Endothelial cell of umbilical vein (primary cell): ENCODE data around the gene IGSF3. TPM values are rescaled to one million over a fixed set of nuclear protein-coding genes. Genes with fewer than 3 reads are reported as not detected.

Experiments
- BruUV-seq: library from RNA; stranded (reverse); fragments of 400-500 nt; replicated peaks from 2 replicates; lab custom pipeline; 2021; lab: Mats Ljungman, UMichigan
- CTCF ChIA-PET: fragments of 300-600, 350-600 bp; sonication (Branson Sonifier 250); formaldehyde crosslinking; loops from one replicate; lab custom pipeline; 2021; ENCODE audit warnings: antibody characterized with exemption, inconsistent platforms; lab: Charles Lee
- POLR2A ChIA-PET: fragments of 300-600, 350-600 bp; sonication (Branson Sonifier 250); formaldehyde crosslinking; loops from one replicate; lab custom pipeline; 2021; ENCODE audit warnings: antibody characterized with exemption, inconsistent platforms; lab: Charles Lee
- DNase-seq: peaks from one replicate; pipeline ENCODE4 v3.0.0-alpha.2; 2011; ENCODE audit warnings: low read depth, low spot score
- FAIRE-seq: peaks from 2 replicates; lab custom pipeline; 2011; peaks lifted over from hg19 to GRCh38; lab: Jason Lieb, UNC
- H2AFZ ChIP-seq: 2 replicates; pipeline ENCODE4 v1.6.0; 2012; ENCODE audit warnings: low read depth, low read length, control low read depth, inconsistent platforms
- H3K27ac ChIP-seq: 2 replicates; pipeline ENCODE4 v1.5.1; 2011; ENCODE audit warnings: low read depth, mild to moderate bottlenecking, control low read depth, low read length, moderate library complexity; ENCODE audit not compliant: insufficient read depth
- H3K27me3 ChIP-seq, 2 experiments: 2 replicates each; pipeline versions ENCODE4 v1.6.0 to v1.6.1; 2011; ENCODE audit warnings: low read length in 2 of 2, mixed read lengths in 1 of 2; ENCODE audit not compliant: control insufficient read depth in 2 of 2, insufficient read depth in 2 of 2
- H3K36me3 ChIP-seq, 2 experiments: 2 replicates in 1 of 2; 3 replicates in 1 of 2; pipeline ENCODE4 v1.5.1; 2011; ENCODE audit warnings: low read length in 2 of 2, mild to moderate bottlenecking in 1 of 2, moderate library complexity in 1 of 2; ENCODE audit not compliant: control insufficient read depth in 2 of 2, insufficient read depth in 2 of 2; ENCODE audit errors: extremely low read depth in 1 of 2
- H3K4me1 ChIP-seq: 3 replicates; pipeline ENCODE4 v1.5.1; 2011; ENCODE audit warnings: mild to moderate bottlenecking, low read length; ENCODE audit not compliant: control insufficient read depth, insufficient read depth; ENCODE audit errors: extremely low read depth
- H3K4me2 ChIP-seq: 2 replicates; pipeline ENCODE4 v1.6.1; 2011; ENCODE audit warnings: low read length, control low read depth, mixed read lengths; ENCODE audit not compliant: insufficient read depth
- H3K4me3 ChIP-seq, 3 experiments: fragments of 200-600 bp in 1 of 3; sonication (generic), shearing (Covaris generic) in 1 of 3; replicated peaks in 1 of 3; 2 replicates each; pipeline ENCODE4 v1.5.1; 2011 to 2016; ENCODE audit warnings: control low read depth in 3 of 3, low read length in 3 of 3, mild to moderate bottlenecking in 2 of 3, inconsistent platforms in 1 of 3, low read depth in 1 of 3, moderate library complexity in 1 of 3; ENCODE audit not compliant: insufficient read depth in 1 of 3
- H3K79me2 ChIP-seq: 2 replicates; pipeline ENCODE4 v1.6.0; 2012; ENCODE audit warnings: low read length, inconsistent platforms; ENCODE audit not compliant: control insufficient read depth, insufficient read depth
- H3K9ac ChIP-seq: replicated peaks from 2 replicates; pipeline ENCODE3; 2011; ENCODE audit warnings: low read length, control low read depth; ENCODE audit not compliant: insufficient read depth; ENCODE audit errors: extremely low read depth
- H3K9me1 ChIP-seq: replicated peaks from 3 replicates; pipeline ENCODE4 v1.6.0; 2011; ENCODE audit warnings: mild to moderate bottlenecking, low read length; ENCODE audit not compliant: control insufficient read depth, insufficient read depth; ENCODE audit errors: extremely low read depth
- H3K9me3 ChIP-seq: replicated peaks from 2 replicates; pipeline ENCODE4 v1.5.1; 2012; ENCODE audit warnings: low read length, inconsistent platforms; ENCODE audit not compliant: control insufficient read depth, insufficient read depth
- H4K20me1 ChIP-seq: replicated peaks from 2 replicates; pipeline ENCODE3; 2011; ENCODE audit warnings: mild to moderate bottlenecking, low read length; ENCODE audit not compliant: control insufficient read depth, insufficient read depth; ENCODE audit errors: extremely low read depth
- CTCF ChIP-seq, 2 donors: IDR thresholded peaks; 1 replicate in 1 of 2; 2 replicates in 1 of 2; pipeline ENCODE4 v1.5.1; 2011; ENCODE audit warnings: low read length in 2 of 2, mild to moderate bottlenecking in 2 of 2, moderate library complexity in 2 of 2, control low read depth in 1 of 2, inconsistent platforms in 1 of 2, low read depth in 1 of 2; ENCODE audit not compliant: insufficient read depth in 1 of 2; ENCODE audit errors: extremely low read depth in 1 of 2
- EZH2 ChIP-seq: IDR thresholded peaks from 2 replicates; pipeline ENCODE4 v1.6.1; 2012; ENCODE audit warnings: borderline replicate concordance, low read depth, mild to moderate bottlenecking, moderate library complexity, low read length, inconsistent platforms; ENCODE audit not compliant: severe bottlenecking
- FOS ChIP-seq: IDR thresholded peaks from 2 replicates; pipeline ENCODE4 v1.6.1; 2011; ENCODE audit warnings: mild to moderate bottlenecking, low read length, moderate library complexity, borderline replicate concordance; ENCODE audit not compliant: insufficient read depth
- GATA2 ChIP-seq: IDR thresholded peaks from 2 replicates; pipeline ENCODE4 v1.7.0; 2011; ENCODE audit warnings: low read depth, mild to moderate bottlenecking, moderate library complexity, mixed read lengths, low read length; ENCODE audit not compliant: insufficient read length, insufficient read depth
- JUN ChIP-seq: IDR thresholded peaks from 2 replicates; pipeline ENCODE4 v1.6.1; 2011; ENCODE audit warnings: borderline replicate concordance, low read depth; ENCODE audit not compliant: insufficient read length, insufficient read depth
- MAX ChIP-seq: IDR thresholded peaks from 2 replicates; pipeline ENCODE4 v1.6.1; 2011; ENCODE audit not compliant: insufficient read depth, insufficient read length
- MYC ChIP-seq: IDR thresholded peaks from one replicate; pipeline ENCODE4 v1.6.1; 2011; ENCODE audit warnings: mild to moderate bottlenecking, low read depth, low read length
- POLR2A ChIP-seq: IDR thresholded peaks from 2 replicates; pipeline ENCODE4 v1.6.1; 2012; ENCODE audit warnings: low read depth, mild to moderate bottlenecking, control low read depth, low read length
- POLR2AphosphoS5 ChIP-seq: IDR thresholded peaks from 2 replicates; pipeline ENCODE4 v1.6.1; 2012; ENCODE audit warnings: low read depth, mild to moderate bottlenecking, control low read depth, low read length, moderate library complexity; ENCODE audit not compliant: insufficient read depth
- dilution Hi-C: fragments of 300-500 bp; cut with MboI; formaldehyde crosslinking; loops from one replicate; pipeline ENCODE4 v1.15.0; 2019; ENCODE audit warnings: low sequenced_read_pairs; ENCODE audit not compliant: extremely low pct_ligation_motif_present
- intact Hi-C: fragments of 100-400 bp; cut with micrococcal nuclease; formaldehyde crosslinking; loops from one replicate; pipeline ENCODE4 v1.10.0; 2022
- polyA plus RNA-seq, 4 experiments: library from polyadenylated mRNA; depleted of rRNA in 3 of 4; stranded (reverse) in 3 of 4; unstranded in 1 of 4; fragments of >200 nt; gene quantifications; 2 replicates each; pipeline versions ENCODE4 v1.2.1 to v1.2.3, GENCODE V29; 2011 to 2012; ENCODE audit warnings: missing spikeins in 1 of 4
- total RNA-seq: library from RNA; stranded (reverse); gene quantifications from 2 replicates; pipeline ENCODE4 v1.2.3, GENCODE V29; 2021

Gene IGSF3
- total and polyA plus RNA-seq, 2 donors (not counting 3 experiments of a cell fraction or from before 2014, with no cell fraction given), result 0.63 to 2.2 TPM

GRCh38 chr1:116533429-116533820 is 134.1 kb downstream of the IGSF3 start:
- no peak for DNase-seq
- H3K4me1 ChIP-seq, result no peaks in the 10 kb centered on the region
- ChIA-PET CTCF (no interaction called here), POLR2A (no interaction called here)
- H3K27me3 ChIP-seq, result no peaks in the 10 kb centered on the region
- intact Hi-C loops, result no loop called here
- no peak overlapping the region for H3K9ac ChIP-seq
- no peaks in the 10 kb centered on the region for H4K20me1 ChIP-seq
- H3K36me3 ChIP-seq, result no peaks in the 10 kb centered on the region
- BruUV-seq, result no TSS peak
- H2AFZ ChIP-seq, result no peak overlapping the region
- H3K4me2 ChIP-seq, result no peak overlapping the region
- no peaks in the 10 kb centered on the region for H3K9me1 ChIP-seq
- no peak overlapping the region for H3K4me3 ChIP-seq
- dilution Hi-C loops, result no loop called here
- H3K79me2 ChIP-seq, result no peaks in the 10 kb centered on the region
- H3K9me3 ChIP-seq, result no peaks in the 10 kb centered on the region
- TF ChIP-seq POLR2AphosphoS5, result no peak
- no peak for TF ChIP-seq EZH2
- no peak for TF ChIP-seq GATA2
- TF ChIP-seq MAX, result no peak
- no peak for TF ChIP-seq POLR2A
- no peak for TF ChIP-seq CTCF (IDR thresholded peaks at IDR 0.05; ENCODE audit: extremely low read depth in 1 of 2, insufficient read depth in 1 of 2, low read depth in 1 of 2, low read length in 2 of 2)
- TF ChIP-seq MYC, result no peak
- no peak for TF ChIP-seq JUN
- TF ChIP-seq FOS, result no peak
- no peak overlapping the region for H3K27ac ChIP-seq
- FAIRE-seq, result no peak
